ENCODE measurements around the gene SERPINI1.

DNA sequence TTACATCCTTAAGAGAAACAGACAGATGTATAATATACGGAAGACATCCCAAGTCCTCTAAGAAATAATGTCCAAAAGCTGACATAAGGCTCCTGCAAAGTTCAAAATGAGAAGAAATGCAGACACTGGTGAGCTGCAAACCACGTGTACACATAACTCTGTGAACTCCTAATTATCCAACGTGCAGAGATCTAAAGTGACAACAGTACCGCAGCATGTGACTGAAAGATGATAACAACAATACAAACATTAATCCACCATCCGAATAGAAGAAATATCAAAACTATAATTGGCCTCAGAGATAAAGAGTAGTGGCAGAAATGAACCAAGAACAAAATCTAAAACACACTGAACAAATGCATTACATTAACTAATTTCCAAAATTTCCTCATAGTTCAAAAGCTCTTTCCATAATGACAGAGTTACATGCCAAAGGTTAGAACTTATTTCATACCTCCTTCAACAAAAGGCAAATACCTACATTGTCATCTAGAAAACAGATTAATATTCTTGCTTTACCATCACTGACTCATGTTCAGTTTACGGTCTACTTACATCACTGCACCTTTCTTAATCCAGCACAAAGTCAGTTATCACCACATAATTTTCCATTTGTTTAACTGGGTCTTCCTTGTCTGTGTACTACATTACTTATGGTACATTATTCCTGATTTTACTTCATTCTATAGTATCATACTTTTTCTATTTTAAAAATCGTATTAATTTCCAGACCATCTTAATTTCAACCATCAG is 3.0 kb upstream of the SERPINI1 start:
- TF ChIP-seq, protein P1, sequence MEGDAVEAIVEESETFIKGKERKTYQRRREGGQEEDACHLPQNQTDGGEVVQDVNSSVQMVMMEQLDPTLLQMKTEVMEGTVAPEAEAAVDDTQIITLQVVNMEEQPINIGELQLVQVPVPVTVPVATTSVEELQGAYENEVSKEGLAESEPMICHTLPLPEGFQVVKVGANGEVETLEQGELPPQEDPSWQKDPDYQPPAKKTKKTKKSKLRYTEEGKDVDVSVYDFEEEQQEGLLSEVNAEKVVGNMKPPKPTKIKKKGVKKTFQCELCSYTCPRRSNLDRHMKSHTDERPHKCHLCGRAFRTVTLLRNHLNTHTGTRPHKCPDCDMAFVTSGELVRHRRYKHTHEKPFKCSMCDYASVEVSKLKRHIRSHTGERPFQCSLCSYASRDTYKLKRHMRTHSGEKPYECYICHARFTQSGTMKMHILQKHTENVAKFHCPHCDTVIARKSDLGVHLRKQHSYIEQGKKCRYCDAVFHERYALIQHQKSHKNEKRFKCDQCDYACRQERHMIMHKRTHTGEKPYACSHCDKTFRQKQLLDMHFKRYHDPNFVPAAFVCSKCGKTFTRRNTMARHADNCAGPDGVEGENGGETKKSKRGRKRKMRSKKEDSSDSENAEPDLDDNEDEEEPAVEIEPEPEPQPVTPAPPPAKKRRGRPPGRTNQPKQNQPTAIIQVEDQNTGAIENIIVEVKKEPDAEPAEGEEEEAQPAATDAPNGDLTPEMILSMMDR (IDR thresholded peaks at IDR 0.05 in 8 of 11, conservative IDR thresholded peaks at IDR 0.05 in 3 of 11): no peak
- no peak for TF ChIP-seq POLR2A (IDR thresholded peaks at IDR 0.05)
- TF ChIP-seq POLR2AphosphoS5 (IDR thresholded peaks at IDR 0.05): no peak

Measured in spleen (tissue), 7 donors.